Transverse colon (tissue), 4 donors: ENCODE measurements around the gene MICAL2.

Experiments used
- CTCF ChIP-seq, 5 experiments: fragments of 200-600 bp in 3 of 5; fragments of 450-650 bp in 2 of 5; sonication (generic) in 3 of 5; IDR thresholded peaks; 1 replicate in 2 of 5; 2 replicates in 3 of 5; pipeline ENCODE4 v1.5.1; 2016 to 2017; ENCODE audit warnings: antibody characterized with exemption in 5 of 5, inconsistent platforms in 3 of 5, mild to moderate bottlenecking in 2 of 5, moderate library complexity in 1 of 5
- POLR2A ChIP-seq: fragments of 450-650 bp; IDR thresholded peaks from one replicate; pipeline ENCODE4 v1.6.1; 2016; ENCODE audit warnings: antibody characterized with exemption, mild to moderate bottlenecking, moderate library complexity
- POLR2AphosphoS5 ChIP-seq, 3 donors: sonication (generic); formaldehyde crosslinking; IDR thresholded peaks; one replicate each; pipeline ENCODE4 v1.6.1; 2016; ENCODE audit warnings: antibody characterized with exemption in 3 of 3

- TF ChIP-seq POLR2A (no peak), CTCF (IDR thresholded peaks at IDR 0.05) (no peak), POLR2AphosphoS5 (IDR thresholded peaks at IDR 0.05) (no peak)
Measured at GRCh38 chr11:12098601-12099000, 11.8 kb upstream of the MICAL2 start.
